Right kidney (tissue), 9 donors: ENCODE results near the gene CDYL2.
"Not testable (repeated sequence)": the region's sequence is repeated elsewhere in the genome, so short reads cannot be mapped to it uniquely, and the experiment has no call there.

ENCODE experiments used
- DNase-seq: peaks from one replicate; pipeline ENCODE4 v3.0.0-alpha.2; 2016
- long read RNA-seq, 8 donors: transcript quantifications; one replicate each; lab custom pipeline, GENCODE V29; 2026

The CDYL2 gene
- long read RNA-seq, donor 1, full-length matches to known transcripts = 1 of 1 reads
- long read RNA-seq, donor 1, partial matches to known transcripts = 0 of 1 reads
- long read RNA-seq, donor 1, other reads (novel, unspliced or antisense) = 0 of 1 reads
- long read RNA-seq, donor 2, full-length matches to known transcripts = 1 of 1 reads
- long read RNA-seq, donor 2, partial matches to known transcripts = 0 of 1 reads
- long read RNA-seq, donor 2, other reads (novel, unspliced or antisense) = 0 of 1 reads
- long read RNA-seq, donor 3, full-length matches to known transcripts = 1 of 1 reads
- long read RNA-seq, donor 3, partial matches to known transcripts = 0 of 1 reads
- long read RNA-seq, donor 3, other reads (novel, unspliced or antisense) = 0 of 1 reads
- long read RNA-seq, donor 4, full-length matches to known transcripts = 1 of 1 reads
- long read RNA-seq, donor 4, partial matches to known transcripts = 0 of 1 reads
- long read RNA-seq, donor 4, other reads (novel, unspliced or antisense) = 0 of 1 reads
- long read RNA-seq, donor 5 = 0 reads
- long read RNA-seq, donor 6 = 0 reads
- long read RNA-seq, donor 7 = 0 reads
- long read RNA-seq, donor 8, full-length matches to known transcripts = 1 of 1 reads
- long read RNA-seq, donor 8, partial matches to known transcripts = 0 of 1 reads
- long read RNA-seq, donor 8, other reads (novel, unspliced or antisense) = 0 of 1 reads

- DNase-seq = peak; percentile 52
Measured at GRCh38 chr16:80804526-80805383, at the start of gene CDYL2. TSS of gene CDYL2 (minus strand) at chr16:80804598. CDS start at chr16:80804173, 425 bp downstream.

- DNase-seq = no peak
Measured at GRCh38 chr16:80852261-80852872, 48.0 kb upstream of the CDYL2 start.

GRCh38 chr16:80851831-80852230 lies 47.4 kb upstream of the CDYL2 start:
- DNase-seq = no peak

- no peak for DNase-seq
Measured at GRCh38 chr16:80850757-80851156, 46.4 kb upstream of the CDYL2 start.

- DNase-seq = no peak
Measured at GRCh38 chr16:80848862-80849261, 44.5 kb upstream of the CDYL2 start.

GRCh38 chr16:80846680-80847079 lies 42.3 kb upstream of the CDYL2 start:
- no peak for DNase-seq

- no peak for DNase-seq
Measured at GRCh38 chr16:80846275-80846674, 41.9 kb upstream of the CDYL2 start.

- no peak for DNase-seq
Measured at GRCh38 chr16:80844395-80844794, 40.0 kb upstream of the CDYL2 start.

GRCh38 chr16:80841231-80841630 lies 36.8 kb upstream of the CDYL2 start:
- DNase-seq = no peak

GRCh38 chr16:80837533-80838147 lies 33.2 kb upstream of the CDYL2 start:
- no peak for DNase-seq

- DNase-seq = no peak
Measured at GRCh38 chr16:80836846-80837245, 32.4 kb upstream of the CDYL2 start.

- no peak for DNase-seq
Measured at GRCh38 chr16:80836202-80836601, 31.8 kb upstream of the CDYL2 start.

- no peak for DNase-seq
Measured at GRCh38 chr16:80831039-80831438, 26.6 kb upstream of the CDYL2 start.

- no peak for DNase-seq
Measured at GRCh38 chr16:80828495-80828894, 24.1 kb upstream of the CDYL2 start.

GRCh38 chr16:80827007-80827406 lies 22.6 kb upstream of the CDYL2 start:
- DNase-seq = no peak

- no peak for DNase-seq
Measured at GRCh38 chr16:80825365-80825758, 21.0 kb upstream of the CDYL2 start.

GRCh38 chr16:80824623-80825364 lies 20.4 kb upstream of the CDYL2 start:
- no peak for DNase-seq

- no peak for DNase-seq
Measured at GRCh38 chr16:80819988-80820387, 15.6 kb upstream of the CDYL2 start.

GRCh38 chr16:80816356-80816755 lies 12.0 kb upstream of the CDYL2 start:
- no peak for DNase-seq

GRCh38 chr16:80815278-80815677 lies 10.9 kb upstream of the CDYL2 start:
- DNase-seq = not testable (repeated sequence)

- DNase-seq = no peak
Measured at GRCh38 chr16:80812593-80812992, 8.2 kb upstream of the CDYL2 start.
